ENCODE measurements around the gene LAMC1. TPM values are rescaled to one million over a fixed set of nuclear protein-coding genes. Genes with fewer than 3 reads are reported as not detected.

LAMC1 gene
- total and polyA plus RNA-seq, 2 donors (not counting 1 experiment from before 2014, with no cell fraction given): 11.5 to 34.0 TPM

GRCh38 chr1:183143576-183144315 is 120.5 kb downstream of the LAMC1 start:
- DNase-seq: no peak
- ChIA-PET CTCF (no interaction called here), POLR2A (no interaction called here)
- no peaks in the 10 kb centered on the region for H4K20me1 ChIP-seq (ENCODE audit: control insufficient read depth, insufficient read depth, low read length, poor library complexity, severe bottlenecking)
- no peak overlapping the region for H3K27ac ChIP-seq (ENCODE audit: low read length in 2 of 2)
- no peaks in the 10 kb centered on the region for H3K36me3 ChIP-seq (replicated peaks in 1 of 2; ENCODE audit: control extremely low read depth in 1 of 2, control insufficient read depth in 1 of 2, extremely low read depth in 1 of 2, insufficient read depth in 2 of 2, low read length in 1 of 2)
- Mint-ChIP-seq H3K27ac (no peak overlapping the region), H3K4me1 (peaks cover 3% of the 10 kb centered on the region), H3K9me3 (ENCODE audit: insufficient read depth) (no peaks in the 10 kb centered on the region), H3K4me3 (no peak overlapping the region), H3K27me3 (no peaks in the 10 kb centered on the region)
- no peak for TF ChIP-seq CTCF (IDR thresholded peaks at IDR 0.05)
- TF ChIP-seq EZH2 (IDR thresholded peaks at IDR 0.05; ENCODE audit: borderline replicate concordance, insufficient read depth, low read depth, low read length, poor library complexity, severe bottlenecking): no peak
- no peaks in the 10 kb centered on the region for H3K4me1 ChIP-seq (ENCODE audit: control insufficient read depth in 2 of 2, insufficient read depth in 2 of 2, low read length in 2 of 2)
- no peak overlapping the region for H3K4me3 ChIP-seq (ENCODE audit: control extremely low read depth in 1 of 5, extremely low read depth in 1 of 5, insufficient read depth in 1 of 5, low read depth in 2 of 5, low read length in 4 of 5)
- intact Hi-C loops (cut with micrococcal nuclease): no loop called here
- no peak overlapping the region for H3K4me2 ChIP-seq (replicated peaks; ENCODE audit: low read depth, low read length, poor library complexity, severe bottlenecking)
- no peaks in the 10 kb centered on the region for H3K9me3 ChIP-seq (ENCODE audit: control extremely low read depth in 1 of 3, control insufficient read depth in 2 of 3, insufficient read depth in 1 of 3, low read length in 2 of 3)
- no peak for ATAC-seq (ENCODE audit: low read depth)
- 100% methylated on average over 1 of the region's 7 CpGs for WGBS (ENCODE audit: insufficient coverage)
- H2AFZ ChIP-seq (ENCODE audit: insufficient read depth, low read depth, low read length, poor library complexity, severe bottlenecking): no peak overlapping the region
- no peak overlapping the region for H3K9ac ChIP-seq (ENCODE audit: low read length)
- no peaks in the 10 kb centered on the region for H3K79me2 ChIP-seq (ENCODE audit: control insufficient read depth, insufficient read depth, low read length)
- no peaks in the 10 kb centered on the region for H3K27me3 ChIP-seq (replicated peaks in 1 of 4; ENCODE audit: control extremely low read depth in 1 of 4, control insufficient read depth in 3 of 4, insufficient read depth in 4 of 4, low read length in 3 of 4)

DNA sequence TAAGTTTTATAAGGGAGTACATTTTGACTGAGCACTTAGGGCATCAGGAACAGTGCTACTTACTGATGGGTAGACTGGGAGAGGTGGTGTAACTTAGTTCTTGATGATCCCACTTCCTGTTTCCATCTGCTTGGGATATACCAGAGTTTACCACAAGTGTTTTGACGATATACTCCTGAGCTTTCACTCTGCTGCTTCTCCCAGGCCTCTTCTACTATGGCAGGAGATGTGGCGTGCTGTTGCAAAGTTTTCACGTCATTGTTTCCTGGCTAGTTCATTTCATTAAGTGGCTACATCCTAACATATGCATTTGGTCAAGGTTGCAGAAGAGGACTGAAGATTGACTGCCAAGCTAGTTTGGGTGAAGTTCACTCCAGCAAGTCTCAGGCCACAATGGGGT is 121.5 kb downstream of the LAMC1 start:
- ChIA-PET POLR2A (no interaction called here), CTCF (no interaction called here)
- Histone ChIP-seq H3K4me1 (ENCODE audit: control insufficient read depth in 2 of 2, insufficient read depth in 2 of 2, low read length in 2 of 2) (no peaks in the 10 kb centered on the region), H3K27me3 (replicated peaks in 1 of 4; ENCODE audit: control extremely low read depth in 1 of 4, control insufficient read depth in 3 of 4, insufficient read depth in 4 of 4, low read length in 3 of 4) (no peaks in the 10 kb centered on the region), H3K4me2 (replicated peaks; ENCODE audit: low read depth, low read length, poor library complexity, severe bottlenecking) (no peak overlapping the region), H4K20me1 (ENCODE audit: control insufficient read depth, insufficient read depth, low read length, poor library complexity, severe bottlenecking) (no peaks in the 10 kb centered on the region), H2AFZ (ENCODE audit: insufficient read depth, low read depth, low read length, poor library complexity, severe bottlenecking) (no peak overlapping the region), H3K9me3 (ENCODE audit: control extremely low read depth in 1 of 3, control insufficient read depth in 2 of 3, insufficient read depth in 1 of 3, low read length in 2 of 3) (no peaks in the 10 kb centered on the region), H3K36me3 (replicated peaks in 1 of 2; ENCODE audit: control extremely low read depth in 1 of 2, control insufficient read depth in 1 of 2, extremely low read depth in 1 of 2, insufficient read depth in 2 of 2, low read length in 1 of 2) (no peaks in the 10 kb centered on the region), H3K4me3 (ENCODE audit: control extremely low read depth in 1 of 5, extremely low read depth in 1 of 5, insufficient read depth in 1 of 5, low read depth in 2 of 5, low read length in 4 of 5) (no peak overlapping the region), H3K27ac (ENCODE audit: low read length in 2 of 2) (no peak overlapping the region), H3K9ac (ENCODE audit: low read length) (no peak overlapping the region), H3K79me2 (ENCODE audit: control insufficient read depth, insufficient read depth, low read length) (no peaks in the 10 kb centered on the region)
- Mint-ChIP-seq H3K4me1 (no peaks in the 10 kb centered on the region), H3K9me3 (ENCODE audit: insufficient read depth) (no peaks in the 10 kb centered on the region), H3K4me3 (no peak overlapping the region), H3K27ac (no peak overlapping the region), H3K27me3 (no peaks in the 10 kb centered on the region)
- DNase-seq: no peak
- 66% methylated on average over 2 of the region's 3 CpGs for WGBS (ENCODE audit: insufficient coverage)
- intact Hi-C loops (cut with micrococcal nuclease): no loop called here
- TF ChIP-seq EZH2 (IDR thresholded peaks at IDR 0.05; ENCODE audit: borderline replicate concordance, insufficient read depth, low read depth, low read length, poor library complexity, severe bottlenecking) (no peak), CTCF (IDR thresholded peaks at IDR 0.05) (no peak)
- ATAC-seq (ENCODE audit: low read depth): no peak

Measured in B cell (primary cell).